ENCODE data around the gene ZNF75A. TPM values are rescaled to one million over a fixed set of nuclear protein-coding genes. Genes with fewer than 3 reads are reported as not detected.
"Not testable (repeated sequence)": the region's sequence is repeated elsewhere in the genome, so short reads cannot be mapped to it uniquely, and the experiment has no call there.

The ZNF75A gene
- 10 to 100 TPM; 26.3 to 28.1 TPM for total RNA-seq
- total RNA-seq = 28.5 to 48.2 reads per million in 2 donors

DNA sequence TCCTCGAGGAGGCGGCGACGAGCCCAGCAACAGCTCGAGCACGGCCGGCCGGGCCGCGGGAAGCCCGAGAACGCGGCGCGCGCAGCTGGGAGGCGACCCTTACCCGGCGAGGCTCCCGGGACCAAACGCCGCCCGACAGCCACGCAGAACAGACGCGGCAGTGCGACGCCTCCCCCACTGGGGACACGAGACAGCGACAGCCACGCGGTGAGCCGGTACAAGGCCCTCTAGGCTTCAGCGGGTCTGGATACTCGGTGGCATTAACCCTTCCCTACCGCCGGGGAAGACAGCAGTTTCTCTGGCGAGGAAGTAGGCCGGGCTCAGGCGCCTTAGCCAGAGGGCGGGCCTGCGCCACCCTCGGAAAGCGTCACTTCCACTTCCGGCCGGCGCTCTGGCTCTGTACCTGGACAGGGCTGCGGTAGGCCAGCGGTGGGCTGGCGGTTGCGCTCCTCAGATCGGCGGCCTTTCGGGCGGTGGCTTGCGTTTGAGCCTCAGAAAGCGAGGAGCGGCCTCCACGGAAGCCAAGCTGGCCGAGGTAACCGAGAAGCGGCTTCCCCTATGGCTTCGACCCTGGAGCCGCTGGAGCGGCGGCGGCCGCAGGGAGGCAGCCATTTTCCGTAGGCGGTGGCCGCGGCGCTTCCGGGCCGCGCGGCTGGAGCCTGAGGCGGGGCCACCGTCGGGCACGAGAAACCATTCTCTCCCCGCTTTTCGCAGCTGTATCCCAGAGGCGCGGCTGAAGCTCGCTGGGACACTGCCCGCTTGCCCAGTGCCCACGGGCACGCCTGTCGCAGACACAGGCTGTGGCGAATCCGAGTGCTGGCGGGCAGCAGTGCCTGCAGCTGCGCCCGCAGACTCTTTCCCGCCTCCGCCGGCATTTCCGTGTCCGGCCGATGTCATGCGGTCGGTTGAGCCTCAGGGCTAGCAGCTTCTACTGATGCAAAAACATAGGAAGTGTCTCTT, at the start of gene ZNF75A, which contains the start of gene TIGD7:
Gene ZNF75A, plus strand, starts transcription at position 389 of the 960 bp plus-strand sequence. CDS start 2,932 bp downstream, outside the sequence.
Gene TIGD7, minus strand, starts transcription at position 322 of the 960 bp plus-strand sequence. CDS start 4,816 bp downstream, outside the sequence.
- DNase-seq (peak; percentile 66 to 68 (median 67)), ATAC-seq (peak; percentile 93)
- H3K4me3 Mint-ChIP-seq = peak within 1 kb of the TSS; percentile 80
- H3K27ac Mint-ChIP-seq = peak within 1 kb of the TSS; percentile 27
- H3K27me3 Mint-ChIP-seq = no peaks in the 10 kb centered on the region
- H3K9me3 ChIP-seq (ENCODE audit: control insufficient read depth, low read length, poor library complexity, severe bottlenecking) = peaks cover 16% of the 10 kb centered on the region
- H3K36me3 Mint-ChIP-seq (ENCODE audit: low read depth) = peaks cover 12% of the 10 kb centered on the region
- no peaks in the 10 kb centered on the region for H3K4me1 Mint-ChIP-seq

DNA sequence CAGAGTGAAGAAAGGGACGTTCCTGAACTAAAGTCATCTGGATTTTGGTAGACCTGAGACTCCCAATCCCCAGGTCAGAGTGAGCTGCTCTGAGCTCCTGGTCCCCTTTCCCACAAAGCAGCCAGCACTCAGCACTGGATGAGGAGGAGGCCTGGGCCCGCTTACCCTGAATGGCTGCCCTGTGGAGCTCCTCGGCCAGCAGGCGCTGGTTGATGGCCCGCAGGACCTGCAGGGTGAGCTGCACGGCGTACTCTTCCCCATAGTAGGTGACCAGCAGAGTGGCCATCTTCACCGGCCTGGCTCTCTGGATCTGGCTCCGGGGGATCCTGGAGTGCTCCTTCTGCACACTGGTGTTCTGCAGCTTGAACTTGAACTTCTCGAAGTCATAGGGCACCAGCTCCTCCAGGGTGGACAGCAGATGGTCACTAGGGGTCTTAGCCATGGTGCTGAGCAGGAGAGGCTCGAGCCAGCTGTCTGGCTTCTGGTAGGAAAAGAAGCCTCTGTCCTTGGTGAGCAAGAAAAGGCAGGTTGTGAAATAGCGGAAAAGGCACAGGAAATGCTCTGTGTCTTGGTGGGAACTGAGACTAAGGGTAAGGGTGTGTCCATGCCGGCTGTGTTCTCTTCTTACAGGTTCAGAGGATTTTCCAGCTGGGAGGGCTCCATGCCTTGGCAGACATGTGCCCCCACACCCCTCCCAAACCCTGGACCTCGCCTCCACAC, 49.0 kb upstream of the ZNF75A start, which contains the start of gene MEFV:
Gene MEFV, minus strand, starts transcription at position 488 of the 720 bp plus-strand sequence. Its CDS starts 46 bp downstream, at position 442.
- ATAC-seq = no peak
- no peak for DNase-seq

DNA sequence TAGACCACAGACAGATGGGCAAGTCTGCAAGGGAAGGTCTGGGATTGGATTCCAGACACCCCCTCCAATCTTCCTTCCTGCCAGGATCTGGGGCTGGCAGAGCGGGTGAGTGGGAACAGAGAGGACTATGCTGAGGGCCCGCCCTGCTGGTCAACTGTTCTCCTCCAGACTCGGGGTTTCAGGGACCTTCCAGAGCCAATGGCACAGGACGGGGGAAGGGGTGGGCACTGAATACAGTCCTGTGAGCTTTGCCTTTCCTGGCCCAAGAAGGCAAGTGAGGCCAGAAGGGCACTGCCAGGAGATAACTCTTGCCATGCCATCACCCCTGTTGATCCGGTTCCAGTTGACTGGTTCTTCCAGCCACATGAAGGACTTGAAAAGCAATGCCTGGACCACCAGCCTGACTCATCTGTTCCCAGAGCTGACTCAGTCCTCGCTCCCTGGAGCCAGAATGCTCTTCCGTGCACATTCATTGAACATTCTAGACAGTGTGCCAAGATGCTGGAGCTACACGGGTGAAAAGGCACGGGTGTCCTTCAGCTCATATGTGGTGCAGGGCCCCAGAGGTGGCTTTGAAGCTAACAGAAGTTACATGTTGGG, 48.3 kb upstream of the ZNF75A start:
- no peak overlapping the region for H3K27ac Mint-ChIP-seq
- ATAC-seq = no peak
- no peaks in the 10 kb centered on the region for H3K9me3 ChIP-seq (ENCODE audit: control insufficient read depth, low read length, poor library complexity, severe bottlenecking)
- no peaks in the 10 kb centered on the region for H3K27me3 Mint-ChIP-seq
- H3K4me1 Mint-ChIP-seq = peaks cover 3% of the 10 kb centered on the region
- H3K4me3 Mint-ChIP-seq = no peak overlapping the region
- DNase-seq = no peak
- no peaks in the 10 kb centered on the region for H3K36me3 Mint-ChIP-seq (ENCODE audit: low read depth)

More for the DNA sequence above, 49.0 kb upstream of the ZNF75A start, which contains the start of gene MEFV:
- no peaks in the 10 kb centered on the region for H3K9me3 ChIP-seq (ENCODE audit: control insufficient read depth, low read length, poor library complexity, severe bottlenecking)
- no peaks in the 10 kb centered on the region for H3K4me1 Mint-ChIP-seq
- no peak within 1 kb of the TSS for H3K27ac Mint-ChIP-seq
- H3K36me3 Mint-ChIP-seq (ENCODE audit: low read depth) = no peaks in the 10 kb centered on the region
- no peak within 1 kb of the TSS for H3K4me3 Mint-ChIP-seq
- peaks cover under 1% of the 10 kb centered on the region for H3K27me3 Mint-ChIP-seq

DNA sequence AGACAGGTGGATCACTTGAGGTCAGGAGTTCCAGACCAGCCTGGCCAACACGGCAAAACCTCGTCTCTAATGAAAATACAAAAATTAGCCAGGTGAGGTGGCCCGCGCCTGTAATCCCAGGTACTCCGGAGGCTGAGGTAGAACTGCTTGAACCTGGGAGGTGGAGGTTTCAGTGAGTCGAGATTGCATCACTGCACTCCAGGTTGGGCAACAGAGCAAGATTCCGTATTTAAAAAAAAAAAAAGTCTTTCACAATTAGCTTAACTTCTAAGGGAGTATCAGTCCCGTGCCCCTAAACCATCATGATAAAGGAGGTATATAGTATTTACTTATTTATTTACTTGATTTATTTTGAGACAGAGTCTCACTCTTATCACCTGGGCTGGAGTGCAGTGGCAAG, 45.5 kb upstream of the ZNF75A start:
- Mint-ChIP-seq H3K4me1 (peaks cover 12% of the 10 kb centered on the region), H3K27ac (no peak overlapping the region), H3K36me3 (ENCODE audit: low read depth) (no peaks in the 10 kb centered on the region), H3K4me3 (no peak overlapping the region), H3K27me3 (no peaks in the 10 kb centered on the region)
- DNase-seq = no peak
- no peak for ATAC-seq
- no peaks in the 10 kb centered on the region for H3K9me3 ChIP-seq (ENCODE audit: control insufficient read depth, low read length, poor library complexity, severe bottlenecking)

DNA sequence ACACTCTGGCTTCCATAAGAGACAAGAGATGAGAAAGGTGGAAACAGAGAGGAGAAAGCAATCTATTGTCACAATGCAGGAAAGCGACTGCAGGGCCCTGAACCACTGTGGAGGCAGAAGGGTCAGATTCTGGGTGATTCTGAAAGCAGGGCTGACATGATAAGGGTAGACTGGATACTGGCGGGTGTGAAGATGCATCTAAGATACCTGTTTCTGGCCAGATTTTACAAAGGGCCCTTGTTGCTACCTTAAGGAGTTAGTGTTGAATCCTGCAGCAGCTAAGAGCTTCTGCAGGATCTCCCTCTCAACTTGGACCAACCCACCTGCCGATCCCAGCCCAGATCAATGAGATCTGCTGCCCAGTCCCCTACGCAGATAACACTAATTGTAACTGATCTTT, 42.8 kb upstream of the ZNF75A start:
- ATAC-seq = no peak
- H3K27me3 Mint-ChIP-seq = no peaks in the 10 kb centered on the region
- H3K27ac Mint-ChIP-seq = peak overlapping the region; percentile 95
- peak overlapping the region; percentile 56 for H3K4me3 Mint-ChIP-seq
- peaks cover 15% of the 10 kb centered on the region for H3K4me1 Mint-ChIP-seq
- H3K9me3 ChIP-seq (ENCODE audit: control insufficient read depth, low read length, poor library complexity, severe bottlenecking) = no peaks in the 10 kb centered on the region
- H3K36me3 Mint-ChIP-seq (ENCODE audit: low read depth) = no peaks in the 10 kb centered on the region
- no peak for DNase-seq

DNA sequence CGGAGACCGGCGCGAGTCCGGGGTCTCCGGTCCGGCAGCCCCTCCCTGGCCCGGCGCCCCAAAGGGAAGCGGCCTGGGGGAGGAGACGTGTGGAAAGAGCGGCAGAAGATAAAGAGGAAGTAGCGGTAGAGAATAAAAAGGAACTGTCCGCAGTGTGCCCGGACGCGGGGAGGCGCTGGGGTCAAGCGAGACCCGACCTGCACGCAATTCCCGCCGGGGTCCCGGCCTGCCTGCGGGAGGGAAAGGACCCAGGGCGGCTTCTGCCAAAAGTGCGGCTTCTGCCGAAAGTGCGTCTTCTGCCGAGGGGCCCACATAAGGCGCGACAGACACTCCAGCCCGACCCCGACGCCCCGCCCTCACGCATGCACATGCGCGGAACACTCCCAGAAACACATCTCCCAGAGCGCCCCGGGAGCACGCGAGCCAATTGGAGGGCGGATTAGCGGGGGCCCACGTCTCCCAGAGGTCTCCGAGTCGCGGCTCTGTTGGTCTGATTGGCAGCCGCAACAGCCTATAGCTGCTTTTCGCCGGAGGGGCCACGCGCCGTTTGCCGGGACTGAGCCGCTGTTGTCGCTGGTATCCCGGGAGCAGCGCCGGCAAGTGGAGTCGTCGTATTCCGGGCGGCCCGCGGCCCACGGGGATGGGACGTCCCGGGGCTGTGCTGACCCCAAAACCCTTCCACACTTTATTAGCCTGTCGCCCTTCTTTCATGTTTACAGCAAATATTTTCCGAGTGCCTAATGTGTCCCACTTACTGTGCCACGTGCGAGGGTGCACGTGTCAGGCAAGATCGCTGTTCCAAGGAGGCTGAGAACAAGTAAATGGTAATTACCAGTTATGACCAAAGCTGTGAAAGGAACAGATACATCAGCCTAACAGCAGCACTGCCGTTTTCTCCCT, 40.9 kb upstream of the ZNF75A start:
- Mint-ChIP-seq H3K4me3 (peak overlapping the region; percentile 93), H3K36me3 (ENCODE audit: low read depth) (no peaks in the 10 kb centered on the region)
- no peaks in the 10 kb centered on the region for H3K9me3 ChIP-seq (ENCODE audit: control insufficient read depth, low read length, poor library complexity, severe bottlenecking)

DNA sequence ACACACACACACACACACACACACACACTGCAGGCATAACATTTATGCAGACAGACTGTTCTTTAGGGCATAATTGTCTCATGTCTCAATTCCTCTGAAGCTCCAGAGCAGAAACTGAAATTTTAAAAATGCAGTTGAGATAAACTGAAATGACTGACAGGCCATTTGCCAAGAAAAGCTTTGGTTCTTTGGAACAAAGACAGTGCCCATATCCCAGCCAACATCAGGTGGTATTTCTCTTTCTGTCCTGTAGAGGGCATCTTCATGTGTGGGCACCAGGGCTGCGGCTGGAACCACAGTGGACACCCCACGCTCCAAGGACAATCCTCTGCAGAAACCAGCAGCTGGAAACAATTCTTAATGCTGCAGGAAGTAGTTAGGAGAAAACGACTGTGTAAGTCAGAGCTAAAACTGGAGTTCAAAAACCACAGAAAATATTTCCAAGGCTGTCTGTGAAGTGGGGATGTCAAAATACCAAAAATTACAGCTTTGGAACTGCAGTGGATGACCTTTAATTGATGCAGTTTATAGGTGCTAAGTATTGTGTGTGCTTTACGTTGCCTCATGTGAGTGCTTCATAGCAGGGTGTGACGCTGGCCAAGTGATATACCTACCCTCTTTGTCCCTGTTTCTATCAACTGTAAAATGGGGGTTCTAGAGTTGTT, 38.3 kb upstream of the ZNF75A start:
- no peak overlapping the region for H3K27ac Mint-ChIP-seq
- ATAC-seq (no peak), DNase-seq (no peak)
- no peaks in the 10 kb centered on the region for H3K27me3 Mint-ChIP-seq
- no peak overlapping the region for H3K4me3 Mint-ChIP-seq
- no peaks in the 10 kb centered on the region for H3K9me3 ChIP-seq (ENCODE audit: control insufficient read depth, low read length, poor library complexity, severe bottlenecking)
- peaks cover 11% of the 10 kb centered on the region for H3K4me1 Mint-ChIP-seq
- no peaks in the 10 kb centered on the region for H3K36me3 Mint-ChIP-seq (ENCODE audit: low read depth)

More for the DNA sequence above, 40.9 kb upstream of the ZNF75A start:
- H3K27ac Mint-ChIP-seq = peak overlapping the region; percentile 95
- peak; percentile 87 to 90 (median 88) for DNase-seq
- peak; percentile 89 for ATAC-seq
- H3K27me3 Mint-ChIP-seq = no peaks in the 10 kb centered on the region
- H3K4me1 Mint-ChIP-seq = peaks cover 15% of the 10 kb centered on the region

DNA sequence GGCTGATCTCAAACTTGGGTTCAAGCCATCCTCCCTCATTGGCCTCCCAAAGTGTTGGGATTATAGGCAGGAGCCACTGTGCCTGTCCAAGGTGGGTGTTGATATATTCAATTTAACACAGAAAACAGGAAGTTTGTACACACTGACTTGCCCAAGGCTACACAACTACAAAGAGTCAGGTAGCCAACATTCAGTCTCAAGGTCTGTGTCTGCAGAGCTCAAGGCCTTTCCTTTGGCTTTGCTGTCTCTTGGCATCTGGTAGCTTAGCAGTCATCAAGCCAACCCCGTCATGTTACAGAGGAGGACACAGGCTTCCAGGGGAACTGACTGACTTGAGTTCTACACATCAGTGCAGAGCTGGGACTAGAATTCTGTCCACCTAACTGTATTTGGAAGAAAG, 37.0 kb upstream of the ZNF75A start:
- no peaks in the 10 kb centered on the region for H3K9me3 ChIP-seq (ENCODE audit: control insufficient read depth, low read length, poor library complexity, severe bottlenecking)
- Mint-ChIP-seq H3K27me3 (no peaks in the 10 kb centered on the region), H3K4me3 (no peak overlapping the region), H3K36me3 (ENCODE audit: low read depth) (no peaks in the 10 kb centered on the region), H3K27ac (no peak overlapping the region), H3K4me1 (peaks cover 7% of the 10 kb centered on the region)
- DNase-seq (no peak), ATAC-seq (no peak)

DNA sequence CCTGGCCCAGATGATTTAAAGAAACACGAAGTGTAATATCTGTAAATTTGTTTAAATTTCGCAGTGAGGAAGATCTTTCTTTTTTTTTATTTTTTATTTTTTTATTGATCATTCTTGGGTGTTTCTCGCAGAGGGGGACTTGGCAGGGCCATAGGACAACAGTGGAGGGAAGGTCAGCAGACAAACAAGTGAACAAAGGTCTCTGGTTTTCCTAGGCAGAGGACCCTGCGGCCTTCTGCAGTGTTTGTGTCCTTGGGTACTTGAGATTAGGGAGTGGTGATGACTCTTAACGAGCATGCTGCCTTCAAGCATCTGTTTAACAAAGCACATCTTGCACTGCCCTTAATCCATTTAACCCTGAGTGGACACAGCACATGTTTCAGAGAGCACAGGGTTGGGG, 34.6 kb upstream of the ZNF75A start:
- not testable (repeated sequence) for H3K4me3 Mint-ChIP-seq; H3K4me1 Mint-ChIP-seq; H3K9me3 ChIP-seq (ENCODE audit: control insufficient read depth, low read length, poor library complexity, severe bottlenecking); DNase-seq; H3K36me3 Mint-ChIP-seq (ENCODE audit: low read depth); ATAC-seq; H3K27ac Mint-ChIP-seq; H3K27me3 Mint-ChIP-seq

DNA sequence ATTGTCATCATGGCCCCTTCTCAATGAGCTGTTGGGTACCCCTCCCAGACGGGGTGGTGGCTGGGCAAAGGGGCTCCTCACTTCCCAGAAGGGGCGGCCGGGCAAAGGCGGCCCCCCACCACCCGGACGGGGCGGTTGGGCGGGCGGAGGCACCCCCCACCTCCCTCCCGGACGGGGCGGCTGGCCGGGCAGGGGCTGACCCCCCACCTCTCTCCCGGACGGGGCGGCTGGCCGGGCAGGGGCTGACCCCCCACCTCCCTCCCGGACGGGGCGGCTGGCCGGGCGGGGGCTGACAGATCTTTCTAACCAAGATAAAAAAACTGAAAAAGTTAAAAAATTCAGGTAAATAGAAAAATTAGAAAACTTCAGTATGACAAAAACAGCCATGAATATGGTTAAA, 34.0 kb upstream of the ZNF75A start:
- H3K36me3 Mint-ChIP-seq (ENCODE audit: low read depth); ATAC-seq; H3K27me3 Mint-ChIP-seq; H3K27ac Mint-ChIP-seq; H3K4me1 Mint-ChIP-seq; H3K9me3 ChIP-seq (ENCODE audit: control insufficient read depth, low read length, poor library complexity, severe bottlenecking); H3K4me3 Mint-ChIP-seq; DNase-seq: not testable (repeated sequence)

DNA sequence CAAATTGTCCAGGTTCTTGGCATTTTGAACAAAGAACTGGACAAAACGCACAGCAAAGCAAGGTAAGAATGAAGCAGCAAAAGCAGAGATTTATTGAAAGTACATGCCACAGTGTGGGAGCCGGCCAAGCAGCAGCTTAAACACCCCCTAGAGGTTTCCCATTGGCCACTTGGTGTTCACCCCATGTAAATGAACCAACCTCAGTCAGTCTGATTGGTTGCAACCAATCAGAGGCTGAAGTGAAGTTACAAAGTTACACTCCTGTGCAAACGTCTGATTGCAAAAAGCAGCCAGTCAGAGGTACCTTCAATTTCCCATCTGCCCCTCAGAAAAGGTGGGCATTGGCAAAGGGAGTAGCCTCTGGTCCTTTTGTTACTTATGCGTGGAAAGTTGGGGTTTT, 30.8 kb upstream of the ZNF75A start:
- Mint-ChIP-seq H3K4me3 (no peak overlapping the region), H3K27ac (no peak overlapping the region), H3K27me3 (no peaks in the 10 kb centered on the region), H3K36me3 (ENCODE audit: low read depth) (no peaks in the 10 kb centered on the region), H3K4me1 (no peaks in the 10 kb centered on the region)
- DNase-seq (no peak), ATAC-seq (no peak)
- peaks cover 2% of the 10 kb centered on the region for H3K9me3 ChIP-seq (ENCODE audit: control insufficient read depth, low read length, poor library complexity, severe bottlenecking)

DNA sequence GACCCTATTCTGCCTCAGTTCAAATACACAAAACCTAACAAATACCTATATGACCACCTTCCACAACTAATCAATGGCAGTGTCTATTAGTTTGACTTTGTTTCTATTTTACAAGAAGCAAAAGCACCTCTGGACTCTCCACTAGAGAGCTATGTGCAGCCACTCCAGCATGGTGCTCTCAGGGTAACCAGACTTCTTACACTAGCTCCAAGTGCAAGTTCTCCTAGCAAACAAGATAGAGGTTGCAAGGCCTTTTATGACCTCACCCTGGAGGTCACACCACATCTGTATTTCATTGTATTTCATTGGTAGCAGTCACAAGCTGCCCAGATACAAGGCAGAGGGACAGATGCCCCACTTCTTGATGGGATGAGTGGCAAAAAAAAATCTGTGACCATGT, 30.4 kb upstream of the ZNF75A start:
- H3K9me3 ChIP-seq (ENCODE audit: control insufficient read depth, low read length, poor library complexity, severe bottlenecking) = peaks cover 2% of the 10 kb centered on the region
- ATAC-seq (no peak), DNase-seq (no peak)
- Mint-ChIP-seq H3K4me1 (no peaks in the 10 kb centered on the region), H3K36me3 (ENCODE audit: low read depth) (no peaks in the 10 kb centered on the region), H3K4me3 (no peak overlapping the region), H3K27me3 (no peaks in the 10 kb centered on the region), H3K27ac (no peak overlapping the region)
